ENCODE results near the gene TP53TG5.

DNA sequence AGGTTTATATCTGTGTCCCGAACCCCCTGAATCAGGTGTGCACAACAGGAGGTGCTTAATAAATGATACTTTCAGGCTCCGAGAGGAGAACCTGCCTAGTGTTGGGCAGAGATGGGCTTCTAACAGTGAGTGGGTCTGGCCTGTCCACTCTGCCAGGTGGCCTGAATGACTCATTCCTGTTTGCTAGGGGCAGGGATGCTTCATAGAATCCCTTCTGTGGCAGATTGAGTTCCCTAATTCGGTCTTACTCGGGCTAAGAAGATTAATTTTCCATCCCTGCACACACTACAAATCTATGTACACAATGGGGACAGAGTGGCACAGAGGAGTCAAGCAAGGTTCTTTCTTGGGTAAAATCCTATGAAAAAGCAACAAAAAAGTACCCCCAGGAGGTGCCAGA, 49.7 kb downstream of the TP53TG5 start:
- TF ChIP-seq, protein P1, sequence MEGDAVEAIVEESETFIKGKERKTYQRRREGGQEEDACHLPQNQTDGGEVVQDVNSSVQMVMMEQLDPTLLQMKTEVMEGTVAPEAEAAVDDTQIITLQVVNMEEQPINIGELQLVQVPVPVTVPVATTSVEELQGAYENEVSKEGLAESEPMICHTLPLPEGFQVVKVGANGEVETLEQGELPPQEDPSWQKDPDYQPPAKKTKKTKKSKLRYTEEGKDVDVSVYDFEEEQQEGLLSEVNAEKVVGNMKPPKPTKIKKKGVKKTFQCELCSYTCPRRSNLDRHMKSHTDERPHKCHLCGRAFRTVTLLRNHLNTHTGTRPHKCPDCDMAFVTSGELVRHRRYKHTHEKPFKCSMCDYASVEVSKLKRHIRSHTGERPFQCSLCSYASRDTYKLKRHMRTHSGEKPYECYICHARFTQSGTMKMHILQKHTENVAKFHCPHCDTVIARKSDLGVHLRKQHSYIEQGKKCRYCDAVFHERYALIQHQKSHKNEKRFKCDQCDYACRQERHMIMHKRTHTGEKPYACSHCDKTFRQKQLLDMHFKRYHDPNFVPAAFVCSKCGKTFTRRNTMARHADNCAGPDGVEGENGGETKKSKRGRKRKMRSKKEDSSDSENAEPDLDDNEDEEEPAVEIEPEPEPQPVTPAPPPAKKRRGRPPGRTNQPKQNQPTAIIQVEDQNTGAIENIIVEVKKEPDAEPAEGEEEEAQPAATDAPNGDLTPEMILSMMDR (IDR thresholded peaks at IDR 0.05; ENCODE audit: low read depth, low read length, poor library complexity, severe bottlenecking) = no peak
- TF ChIP-seq EZH2phosphoT487 (IDR thresholded peaks at IDR 0.05; ENCODE audit: borderline replicate concordance, low read length) = no peak

Data from DOHH2 (cell line).